Measurements from ENCODE around the gene UCK2. TPM values are rescaled to one million over a fixed set of nuclear protein-coding genes. Genes with fewer than 3 reads are reported as not detected.
A peak's percentile ranks its signal among the peaks of the same experiment; 100 is the strongest.

Gene UCK2
- polyA plus RNA-seq, 2 donors, result 18.8 to 25.4 TPM

DNA sequence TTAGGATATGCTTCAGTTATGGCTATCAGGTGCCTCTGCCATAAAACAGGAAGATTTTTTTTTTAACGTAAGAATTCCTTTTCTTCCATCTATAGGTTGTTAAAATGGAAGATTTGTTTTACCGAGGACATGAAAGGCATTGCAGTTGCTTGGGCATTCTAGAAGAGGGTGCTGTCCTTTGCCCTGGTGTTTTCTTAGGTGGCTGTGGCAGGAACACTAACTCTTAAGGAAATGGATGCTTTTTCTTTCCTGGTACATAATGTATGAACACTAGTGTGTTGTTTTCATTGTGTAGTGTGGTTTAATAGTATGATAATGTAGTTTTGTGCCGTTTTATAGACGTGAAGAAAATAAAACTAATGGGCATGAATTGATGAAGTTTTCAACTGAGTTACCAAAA lies 47.2 kb downstream of the UCK2 start:
- no peak overlapping the region for H3K27ac ChIP-seq (ENCODE audit: low read depth in 2 of 2, low read length in 1 of 2)
- peaks cover 0 to 7% of the 10 kb centered on the region in 2 donors for H3K4me1 ChIP-seq (ENCODE audit: control insufficient read depth in 2 of 2, insufficient read depth in 2 of 2, low read length in 1 of 2)
- WGBS, 2 donors, result 80 to 82% methylated on average over 4 of the region's 4 CpGs
- no peaks in the 10 kb centered on the region for H3K36me3 ChIP-seq (ENCODE audit: control insufficient read depth in 2 of 2, insufficient read depth in 2 of 2, low read length in 1 of 2)
- H3K27me3 ChIP-seq (ENCODE audit: control insufficient read depth in 1 of 2, insufficient read depth in 2 of 2, low read length in 2 of 2), result no peaks in the 10 kb centered on the region
- no peaks in the 10 kb centered on the region for H3K9me3 ChIP-seq (ENCODE audit: control insufficient read depth in 2 of 2, insufficient read depth in 1 of 2, low read depth in 1 of 2, low read length in 1 of 2)
- H3K4me3 ChIP-seq (ENCODE audit: low read depth in 1 of 2, low read length in 2 of 2), result no peak overlapping the region

DNA sequence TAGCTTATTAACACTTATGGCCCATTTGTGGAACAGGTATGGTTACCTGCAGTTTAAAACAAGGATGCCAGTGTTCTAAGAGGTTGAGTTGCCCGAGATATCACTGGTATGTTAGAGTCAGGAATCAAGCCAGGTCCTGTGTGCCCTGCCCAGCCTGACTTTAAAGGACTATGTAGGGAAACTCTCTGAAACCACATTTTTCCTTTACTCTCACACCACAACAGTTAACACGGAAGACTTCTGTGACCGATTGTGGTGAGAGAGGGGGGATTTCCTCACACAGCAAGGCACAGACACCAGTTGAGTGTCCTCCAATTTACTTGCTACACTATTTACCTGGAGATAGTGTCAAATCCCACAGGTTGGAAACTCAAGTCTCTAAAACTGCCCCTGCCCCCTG lies 47.8 kb downstream of the UCK2 start:
- no peak overlapping the region for H3K4me3 ChIP-seq (ENCODE audit: low read depth in 1 of 2, low read length in 2 of 2)
- peak overlapping the region in 1 of 2 donors; percentile 0 for H3K27ac ChIP-seq (ENCODE audit: low read depth in 2 of 2, low read length in 1 of 2)
- H3K4me1 ChIP-seq (ENCODE audit: control insufficient read depth in 2 of 2, insufficient read depth in 2 of 2, low read length in 1 of 2), result peaks cover 0 to 7% of the 10 kb centered on the region in 2 donors
- WGBS, 2 donors, result 34 to 47% methylated on average over 3 of the region's 3 CpGs
- no peaks in the 10 kb centered on the region for H3K9me3 ChIP-seq (ENCODE audit: control insufficient read depth in 2 of 2, insufficient read depth in 1 of 2, low read depth in 1 of 2, low read length in 1 of 2)
- no peaks in the 10 kb centered on the region for H3K36me3 ChIP-seq (ENCODE audit: control insufficient read depth in 2 of 2, insufficient read depth in 2 of 2, low read length in 1 of 2)
- H3K27me3 ChIP-seq (ENCODE audit: control insufficient read depth in 1 of 2, insufficient read depth in 2 of 2, low read length in 2 of 2), result no peaks in the 10 kb centered on the region

- Histone ChIP-seq H3K27me3 (ENCODE audit: control insufficient read depth in 1 of 2, insufficient read depth in 2 of 2, low read length in 2 of 2) (no peaks in the 10 kb centered on the region), H3K27ac (ENCODE audit: low read depth in 2 of 2, low read length in 1 of 2) (peak overlapping the region in 1 of 2 donors; percentile 38), H3K4me3 (ENCODE audit: low read depth in 1 of 2, low read length in 2 of 2) (no peak overlapping the region), H3K36me3 (ENCODE audit: control insufficient read depth in 2 of 2, insufficient read depth in 2 of 2, low read length in 1 of 2) (no peaks in the 10 kb centered on the region), H3K4me1 (ENCODE audit: control insufficient read depth in 2 of 2, insufficient read depth in 2 of 2, low read length in 1 of 2) (peaks cover 0 to 7% of the 10 kb centered on the region in 2 donors), H3K9me3 (ENCODE audit: control insufficient read depth in 2 of 2, insufficient read depth in 1 of 2, low read depth in 1 of 2, low read length in 1 of 2) (no peaks in the 10 kb centered on the region)
- 30 to 43% methylated on average over 6 of the region's 6 CpGs for WGBS, 2 donors
Measured at GRCh38 chr1:165875604-165876003, 48.2 kb downstream of the UCK2 start.

- Histone ChIP-seq H3K27ac (ENCODE audit: low read depth in 2 of 2, low read length in 1 of 2) (no peak overlapping the region), H3K27me3 (ENCODE audit: control insufficient read depth in 1 of 2, insufficient read depth in 2 of 2, low read length in 2 of 2) (no peaks in the 10 kb centered on the region), H3K4me3 (ENCODE audit: low read depth in 1 of 2, low read length in 2 of 2) (no peak overlapping the region), H3K9me3 (ENCODE audit: control insufficient read depth in 2 of 2, insufficient read depth in 1 of 2, low read depth in 1 of 2, low read length in 1 of 2) (no peaks in the 10 kb centered on the region), H3K4me1 (ENCODE audit: control insufficient read depth in 2 of 2, insufficient read depth in 2 of 2, low read length in 1 of 2) (peaks cover 0 to 7% of the 10 kb centered on the region in 2 donors), H3K36me3 (ENCODE audit: control insufficient read depth in 2 of 2, insufficient read depth in 2 of 2, low read length in 1 of 2) (no peaks in the 10 kb centered on the region)
- 67 to 84% methylated on average over 1 of the region's 1 CpG for WGBS, 2 donors
Measured at GRCh38 chr1:165876121-165876520, 48.7 kb downstream of the UCK2 start.

DNA sequence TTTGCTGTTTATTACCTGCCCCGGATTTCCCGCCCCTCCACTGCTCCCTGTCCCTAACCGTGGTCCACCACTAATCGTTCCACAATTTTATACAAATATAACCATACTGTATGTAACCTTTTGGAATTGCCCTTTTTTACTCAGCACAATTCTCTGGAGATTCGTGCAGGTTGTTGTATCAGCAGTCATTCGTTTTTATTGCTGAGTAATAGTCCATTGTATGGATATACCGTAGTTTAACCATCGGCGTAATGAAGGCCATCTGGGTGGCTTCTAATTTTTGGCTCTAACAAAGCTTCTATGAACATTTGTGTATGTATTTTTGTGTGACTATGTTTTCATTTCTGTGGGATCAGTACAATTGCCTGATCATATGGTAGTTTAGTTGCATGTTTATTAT lies 50.0 kb downstream of the UCK2 start:
- Histone ChIP-seq H3K27me3 (ENCODE audit: control insufficient read depth in 1 of 2, insufficient read depth in 2 of 2, low read length in 2 of 2) (no peaks in the 10 kb centered on the region), H3K36me3 (ENCODE audit: control insufficient read depth in 2 of 2, insufficient read depth in 2 of 2, low read length in 1 of 2) (no peaks in the 10 kb centered on the region), H3K4me3 (ENCODE audit: low read depth in 1 of 2, low read length in 2 of 2) (no peak overlapping the region), H3K9me3 (ENCODE audit: control insufficient read depth in 2 of 2, insufficient read depth in 1 of 2, low read depth in 1 of 2, low read length in 1 of 2) (no peaks in the 10 kb centered on the region), H3K4me1 (ENCODE audit: control insufficient read depth in 2 of 2, insufficient read depth in 2 of 2, low read length in 1 of 2) (peaks cover 0 to 7% of the 10 kb centered on the region in 2 donors), H3K27ac (ENCODE audit: low read depth in 2 of 2, low read length in 1 of 2) (no peak overlapping the region)
- WGBS, 2 donors, result 97% methylated on average over 9 of the region's 9 CpGs

DNA sequence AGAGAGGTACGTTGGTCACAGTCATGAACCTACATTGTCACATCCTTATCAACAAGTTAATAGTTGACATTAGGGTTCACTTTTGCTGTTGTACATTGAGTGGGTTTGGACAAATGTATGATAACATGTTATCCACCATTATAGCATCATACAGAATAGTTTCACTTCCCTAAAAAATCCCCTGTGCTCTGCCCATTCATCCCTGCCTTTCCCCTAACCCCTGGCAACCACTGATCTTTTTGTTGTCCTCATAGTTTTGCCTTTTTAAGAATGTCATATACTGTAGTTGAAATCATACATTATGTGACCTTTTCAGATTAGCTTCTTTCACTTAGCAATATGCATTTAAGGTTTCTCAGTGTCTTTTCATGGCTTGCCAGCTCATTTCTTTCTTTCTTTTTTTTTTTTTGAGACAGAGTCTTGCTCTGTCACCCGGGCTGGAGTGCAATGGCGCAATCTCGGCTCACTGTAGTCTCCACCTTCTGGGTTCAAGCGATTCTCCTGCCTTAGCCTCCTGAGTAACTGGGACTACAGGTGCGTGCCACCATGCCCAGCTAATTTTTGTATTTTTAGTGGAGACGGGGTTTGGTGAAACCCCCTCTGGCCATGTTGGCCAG lies 50.6 kb downstream of the UCK2 start:
- Histone ChIP-seq H3K36me3 (ENCODE audit: control insufficient read depth in 2 of 2, insufficient read depth in 2 of 2, low read length in 1 of 2) (no peaks in the 10 kb centered on the region), H3K4me3 (ENCODE audit: low read depth in 1 of 2, low read length in 2 of 2) (no peak overlapping the region), H3K9me3 (ENCODE audit: control insufficient read depth in 2 of 2, insufficient read depth in 1 of 2, low read depth in 1 of 2, low read length in 1 of 2) (no peaks in the 10 kb centered on the region), H3K27ac (ENCODE audit: low read depth in 2 of 2, low read length in 1 of 2) (no peak overlapping the region), H3K27me3 (ENCODE audit: control insufficient read depth in 1 of 2, insufficient read depth in 2 of 2, low read length in 2 of 2) (no peaks in the 10 kb centered on the region), H3K4me1 (ENCODE audit: control insufficient read depth in 2 of 2, insufficient read depth in 2 of 2, low read length in 1 of 2) (peaks cover 0 to 7% of the 10 kb centered on the region in 2 donors)
- WGBS, 2 donors, result 87 to 91% methylated on average over 7 of the region's 7 CpGs

GRCh38 chr1:165879946-165880345 lies 52.5 kb downstream of the UCK2 start:
- Histone ChIP-seq H3K27me3 (ENCODE audit: control insufficient read depth in 1 of 2, insufficient read depth in 2 of 2, low read length in 2 of 2) (no peaks in the 10 kb centered on the region), H3K36me3 (ENCODE audit: control insufficient read depth in 2 of 2, insufficient read depth in 2 of 2, low read length in 1 of 2) (no peaks in the 10 kb centered on the region), H3K27ac (ENCODE audit: low read depth in 2 of 2, low read length in 1 of 2) (no peak overlapping the region), H3K4me1 (ENCODE audit: control insufficient read depth in 2 of 2, insufficient read depth in 2 of 2, low read length in 1 of 2) (peaks cover 2 to 14% of the 10 kb centered on the region in 2 donors), H3K4me3 (ENCODE audit: low read depth in 1 of 2, low read length in 2 of 2) (no peak overlapping the region), H3K9me3 (ENCODE audit: control insufficient read depth in 2 of 2, insufficient read depth in 1 of 2, low read depth in 1 of 2, low read length in 1 of 2) (no peaks in the 10 kb centered on the region)
- 63 to 75% methylated on average over 4 of the region's 4 CpGs for WGBS, 2 donors

GRCh38 chr1:165880993-165881392 lies 53.6 kb downstream of the UCK2 start:
- WGBS, 2 donors, result 95 to 96% methylated on average over 5 of the region's 5 CpGs

GRCh38 chr1:165882168-165882837 lies 54.9 kb downstream of the UCK2 start:
- Histone ChIP-seq H3K27ac (ENCODE audit: low read depth in 2 of 2, low read length in 1 of 2) (no peak overlapping the region), H3K36me3 (ENCODE audit: control insufficient read depth in 2 of 2, insufficient read depth in 2 of 2, low read length in 1 of 2) (no peaks in the 10 kb centered on the region), H3K27me3 (ENCODE audit: control insufficient read depth in 1 of 2, insufficient read depth in 2 of 2, low read length in 2 of 2) (no peaks in the 10 kb centered on the region), H3K4me1 (ENCODE audit: control insufficient read depth in 2 of 2, insufficient read depth in 2 of 2, low read length in 1 of 2) (peaks cover 2 to 7% of the 10 kb centered on the region in 2 donors), H3K4me3 (ENCODE audit: low read depth in 1 of 2, low read length in 2 of 2) (no peak overlapping the region), H3K9me3 (ENCODE audit: control insufficient read depth in 2 of 2, insufficient read depth in 1 of 2, low read depth in 1 of 2, low read length in 1 of 2) (no peaks in the 10 kb centered on the region)
- WGBS, 2 donors, result 84 to 88% methylated on average over 3 of the region's 3 CpGs

More at GRCh38 chr1:165880993-165881392, 53.6 kb downstream of the UCK2 start:
- Histone ChIP-seq H3K4me1 (ENCODE audit: control insufficient read depth in 2 of 2, insufficient read depth in 2 of 2, low read length in 1 of 2) (peaks cover 2 to 7% of the 10 kb centered on the region in 2 donors), H3K9me3 (ENCODE audit: control insufficient read depth in 2 of 2, insufficient read depth in 1 of 2, low read depth in 1 of 2, low read length in 1 of 2) (no peaks in the 10 kb centered on the region), H3K27ac (ENCODE audit: low read depth in 2 of 2, low read length in 1 of 2) (no peak overlapping the region), H3K4me3 (ENCODE audit: low read depth in 1 of 2, low read length in 2 of 2) (no peak overlapping the region), H3K27me3 (ENCODE audit: control insufficient read depth in 1 of 2, insufficient read depth in 2 of 2, low read length in 2 of 2) (no peaks in the 10 kb centered on the region), H3K36me3 (ENCODE audit: control insufficient read depth in 2 of 2, insufficient read depth in 2 of 2, low read length in 1 of 2) (no peaks in the 10 kb centered on the region)

DNA sequence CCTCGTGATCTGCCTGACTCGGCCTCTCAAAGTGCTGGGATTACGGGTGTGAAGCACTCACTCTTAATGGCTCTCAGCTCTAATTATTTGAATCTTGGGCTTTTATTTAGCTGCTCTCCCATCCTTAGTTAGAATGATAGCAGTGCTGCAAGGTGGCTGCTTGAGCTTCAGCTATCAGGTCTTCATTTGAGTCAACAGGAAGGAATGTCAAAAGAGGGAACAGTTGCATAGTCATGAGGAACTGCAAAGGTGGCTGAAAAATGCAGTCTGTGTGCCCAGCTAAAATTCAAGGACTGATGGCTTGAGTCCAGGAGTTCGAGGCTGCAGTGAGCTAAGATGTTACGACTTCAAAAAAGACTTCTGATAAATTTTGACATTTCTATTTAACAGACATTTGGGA lies 55.6 kb downstream of the UCK2 start:
- no peaks in the 10 kb centered on the region for H3K9me3 ChIP-seq (ENCODE audit: control insufficient read depth in 2 of 2, insufficient read depth in 1 of 2, low read depth in 1 of 2, low read length in 1 of 2)
- no peaks in the 10 kb centered on the region for H3K36me3 ChIP-seq (ENCODE audit: control insufficient read depth in 2 of 2, insufficient read depth in 2 of 2, low read length in 1 of 2)
- peaks cover 2 to 7% of the 10 kb centered on the region in 2 donors for H3K4me1 ChIP-seq (ENCODE audit: control insufficient read depth in 2 of 2, insufficient read depth in 2 of 2, low read length in 1 of 2)
- H3K4me3 ChIP-seq (ENCODE audit: low read depth in 1 of 2, low read length in 2 of 2), result no peak overlapping the region
- H3K27ac ChIP-seq (ENCODE audit: low read depth in 2 of 2, low read length in 1 of 2), result no peak overlapping the region
- 84 to 90% methylated on average over 5 of the region's 5 CpGs for WGBS, 2 donors
- H3K27me3 ChIP-seq (ENCODE audit: control insufficient read depth in 1 of 2, insufficient read depth in 2 of 2, low read length in 2 of 2), result no peaks in the 10 kb centered on the region

Data from esophagus (tissue), 2 donors.